Measurements from ENCODE around the gene ERBB4.

DNA sequence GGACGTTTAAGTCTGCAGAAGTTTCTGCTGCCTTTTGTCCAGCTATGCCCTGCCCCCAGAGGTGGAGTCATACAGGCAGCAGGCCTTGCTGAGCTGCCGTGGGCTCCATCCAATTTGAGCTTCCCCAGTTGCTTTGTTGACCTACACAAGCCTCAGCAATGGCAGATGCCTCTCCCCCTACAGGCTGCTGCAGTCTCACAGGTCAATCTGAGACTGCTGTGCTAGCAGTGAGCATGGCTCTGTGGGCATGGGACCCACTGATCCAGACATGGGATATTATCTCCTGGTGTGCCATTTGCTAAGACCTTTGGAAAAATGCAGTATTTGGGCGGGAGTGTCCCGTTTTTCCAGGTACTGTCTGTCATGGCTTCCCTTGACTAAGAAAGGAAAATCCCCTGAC, 726.0 kb downstream of the ERBB4 start:
- TF ChIP-seq GATA3 (IDR thresholded peaks at IDR 0.05; ENCODE audit: low read depth, low read length), result no peak
- TF ChIP-seq GATA2 (IDR thresholded peaks at IDR 0.05; ENCODE audit: low read depth, low read length), result no peak

Data from SH-SY5Y (cell line).